Subcutaneous abdominal adipose tissue (tissue), 5 donors: ENCODE results near the gene EPHB2.

ENCODE experiments used
- H3K27ac ChIP-seq: one replicate; pipeline ENCODE4 v1.7.0; 2013; ENCODE audit warnings: low read depth, mild to moderate bottlenecking, inconsistent platforms, low read length, moderate library complexity
- H3K27me3 ChIP-seq, 5 donors: one replicate each; pipeline ENCODE4 v1.7.0; 2013; ENCODE audit warnings: low read length in 5 of 5, inconsistent platforms in 1 of 5; ENCODE audit not compliant: control insufficient read depth in 5 of 5, insufficient read depth in 4 of 5
- H3K36me3 ChIP-seq, 5 donors: one replicate each; pipeline ENCODE4 v1.7.0; 2013; ENCODE audit warnings: low read length in 5 of 5; ENCODE audit not compliant: control insufficient read depth in 5 of 5, insufficient read depth in 5 of 5
- H3K4me1 ChIP-seq, 5 donors: one replicate each; pipeline ENCODE4 v1.7.0; 2013; ENCODE audit warnings: low read length in 5 of 5, mild to moderate bottlenecking in 3 of 5, moderate library complexity in 1 of 5; ENCODE audit not compliant: control insufficient read depth in 5 of 5, insufficient read depth in 5 of 5
- H3K4me3 ChIP-seq, 5 donors: one replicate each; pipeline ENCODE4 v1.7.0; 2013; ENCODE audit warnings: low read length in 5 of 5, low read depth in 1 of 5
- H3K9ac ChIP-seq, 5 donors: one replicate each; pipeline ENCODE4 v1.7.0; 2013; ENCODE audit warnings: low read length in 5 of 5, mild to moderate bottlenecking in 4 of 5, moderate library complexity in 3 of 5
- H3K9me3 ChIP-seq, 5 donors: one replicate each; pipeline ENCODE4 v1.7.0; 2013; ENCODE audit warnings: low read length in 5 of 5; ENCODE audit not compliant: control insufficient read depth in 5 of 5
- donor health status: healthy.
- donor health status: healthy.
- donor health status: healthy.
- donor health status: healthy.
- donor health status: healthy.

EPHB2 gene

GRCh38 chr1:22849770-22850169 lies 139.1 kb downstream of the EPHB2 start:
- peaks cover 0 to 24% (median 6%) of the 10 kb centered on the region in 5 donors for H3K4me1 ChIP-seq
- no peak overlapping the region for H3K27ac ChIP-seq
- H3K4me3 ChIP-seq, result no peak overlapping the region
- H3K9ac ChIP-seq, result no peak overlapping the region
- H3K36me3 ChIP-seq, result no peaks in the 10 kb centered on the region
- H3K9me3 ChIP-seq, result no peaks in the 10 kb centered on the region
- H3K27me3 ChIP-seq, result no peaks in the 10 kb centered on the region

- Histone ChIP-seq H3K27ac (no peak overlapping the region), H3K9me3 (no peaks in the 10 kb centered on the region), H3K27me3 (no peaks in the 10 kb centered on the region), H3K36me3 (no peaks in the 10 kb centered on the region), H3K4me1 (peaks cover 0 to 24% (median 6%) of the 10 kb centered on the region in 5 donors), H3K9ac (no peak overlapping the region), H3K4me3 (no peak overlapping the region)
Measured at GRCh38 chr1:22850281-22850680, 139.6 kb downstream of the EPHB2 start.

GRCh38 chr1:22850681-22851080 lies 140.0 kb downstream of the EPHB2 start:
- Histone ChIP-seq H3K36me3 (no peaks in the 10 kb centered on the region), H3K27ac (no peak overlapping the region), H3K27me3 (no peaks in the 10 kb centered on the region), H3K4me3 (no peak overlapping the region), H3K4me1 (peaks cover 0 to 24% (median 6%) of the 10 kb centered on the region in 5 donors), H3K9me3 (no peaks in the 10 kb centered on the region), H3K9ac (no peak overlapping the region)

GRCh38 chr1:22851517-22851916 lies 140.9 kb downstream of the EPHB2 start:
- H3K27me3 ChIP-seq, result no peaks in the 10 kb centered on the region
- no peak overlapping the region for H3K27ac ChIP-seq
- no peak overlapping the region for H3K4me3 ChIP-seq
- H3K9me3 ChIP-seq, result no peaks in the 10 kb centered on the region
- peaks cover 0 to 24% (median 6%) of the 10 kb centered on the region in 5 donors for H3K4me1 ChIP-seq
- no peak overlapping the region for H3K9ac ChIP-seq
- no peaks in the 10 kb centered on the region for H3K36me3 ChIP-seq

DNA sequence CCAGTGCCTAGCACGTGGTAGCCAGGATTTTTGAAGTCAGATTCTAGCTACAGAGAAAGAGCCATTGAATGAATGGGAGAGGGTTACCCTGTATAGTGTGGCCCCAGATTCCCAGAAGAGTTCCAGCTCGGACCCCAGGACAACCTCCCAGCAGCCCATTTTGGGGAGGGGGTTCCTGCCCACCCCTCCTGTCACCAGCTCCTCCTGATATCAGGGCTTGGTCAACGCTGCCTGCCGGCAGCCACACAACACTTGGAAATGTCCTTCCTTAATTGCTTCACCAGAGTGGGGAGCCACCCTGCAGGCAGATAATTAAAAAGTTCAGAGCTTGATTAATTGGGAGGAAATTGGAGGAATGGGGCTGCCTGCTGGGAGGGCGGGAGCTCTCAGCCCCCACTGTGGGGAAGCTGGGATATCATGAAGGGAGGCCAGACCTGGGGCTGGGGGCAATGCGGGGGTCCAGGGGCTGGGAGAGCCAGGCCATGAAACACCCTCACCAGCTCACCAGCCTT lies 141.6 kb downstream of the EPHB2 start:
- H3K4me3 ChIP-seq, result no peak overlapping the region
- H3K9me3 ChIP-seq, result no peaks in the 10 kb centered on the region
- H3K27ac ChIP-seq, result no peak overlapping the region
- H3K9ac ChIP-seq, result no peak overlapping the region
- no peaks in the 10 kb centered on the region for H3K27me3 ChIP-seq
- H3K36me3 ChIP-seq, result no peaks in the 10 kb centered on the region
- peaks cover 0 to 24% (median 6%) of the 10 kb centered on the region in 5 donors for H3K4me1 ChIP-seq

DNA sequence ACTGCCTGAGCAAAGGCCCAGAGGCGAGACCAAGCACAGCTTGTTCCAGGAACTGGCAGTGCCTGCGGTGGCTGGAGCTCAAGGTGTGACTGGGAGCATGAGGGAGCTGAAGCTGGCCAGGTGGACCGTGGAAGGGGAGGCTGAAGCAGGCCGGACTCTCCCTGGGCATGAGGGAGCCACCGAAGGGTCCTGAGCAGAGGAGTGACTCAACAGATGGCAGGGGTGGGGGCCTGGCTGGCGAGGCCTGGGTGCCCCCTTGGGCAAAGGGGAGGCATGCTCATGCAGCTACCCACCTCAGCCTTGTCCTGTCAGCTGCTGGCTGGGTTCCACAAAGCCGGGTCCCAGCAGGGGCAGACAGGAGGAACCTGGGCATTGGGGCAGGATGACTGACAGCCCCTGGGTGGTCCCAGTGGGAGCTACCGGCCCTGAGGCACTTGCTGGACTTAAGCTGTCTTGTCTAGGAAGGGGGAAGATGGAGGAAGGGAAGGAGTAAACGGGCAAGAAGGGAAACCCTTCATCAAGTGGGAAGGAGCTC lies 143.1 kb downstream of the EPHB2 start:
- no peaks in the 10 kb centered on the region for H3K36me3 ChIP-seq
- no peaks in the 10 kb centered on the region for H3K27me3 ChIP-seq
- no peak overlapping the region for H3K27ac ChIP-seq
- no peak overlapping the region for H3K4me3 ChIP-seq
- no peak overlapping the region for H3K9ac ChIP-seq
- H3K9me3 ChIP-seq, result no peaks in the 10 kb centered on the region
- H3K4me1 ChIP-seq, result peaks cover 0 to 24% (median 6%) of the 10 kb centered on the region in 5 donors

DNA sequence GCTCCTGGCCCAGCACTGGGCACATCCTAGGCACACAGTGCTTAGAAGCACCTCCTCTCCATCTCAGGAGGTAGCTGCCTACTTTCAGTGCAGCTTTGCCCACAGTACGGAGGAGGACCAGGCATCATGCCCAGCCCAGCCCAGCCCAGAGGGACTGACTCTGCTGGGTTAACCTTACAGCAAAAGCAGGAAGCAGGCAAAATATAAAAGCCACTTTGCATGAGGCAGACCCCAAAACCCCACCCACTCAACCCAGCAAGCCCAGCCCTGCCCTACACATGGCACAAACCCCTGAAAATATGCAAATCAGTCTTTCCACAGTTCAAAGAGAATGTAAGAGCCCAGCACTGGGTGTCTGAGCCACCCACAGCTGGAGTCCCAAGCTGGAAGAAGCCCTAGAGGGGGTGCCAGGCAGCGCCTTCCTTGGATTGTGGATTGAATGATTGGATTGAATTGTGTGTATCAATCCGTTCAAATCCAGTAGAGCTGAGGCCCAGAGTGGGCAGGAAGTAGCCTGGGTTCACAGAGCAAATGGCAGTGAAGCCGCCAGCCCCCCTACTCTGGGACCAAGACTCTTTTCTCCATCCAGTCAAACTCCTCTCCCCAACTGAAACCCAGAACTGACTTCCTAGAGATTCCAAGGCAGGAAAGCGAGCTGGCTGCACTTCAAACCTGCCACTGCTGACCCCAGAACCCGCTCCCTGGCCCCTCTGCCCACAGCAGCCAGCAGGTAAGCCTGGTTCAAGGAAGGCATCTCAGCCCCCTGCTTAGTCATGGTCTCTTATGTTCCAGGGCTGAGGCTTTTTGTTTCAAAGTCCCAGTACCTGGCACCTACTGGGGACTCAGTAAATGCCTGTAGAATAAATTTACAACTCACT lies 144.3 kb downstream of the EPHB2 start:
- H3K27ac ChIP-seq, result no peak overlapping the region
- no peaks in the 10 kb centered on the region for H3K9me3 ChIP-seq
- no peaks in the 10 kb centered on the region for H3K36me3 ChIP-seq
- no peak overlapping the region for H3K9ac ChIP-seq
- peaks cover 0 to 22% (median 6%) of the 10 kb centered on the region in 5 donors for H3K4me1 ChIP-seq
- H3K4me3 ChIP-seq, result no peak overlapping the region
- H3K27me3 ChIP-seq, result no peaks in the 10 kb centered on the region

GRCh38 chr1:22855668-22856606 lies 145.3 kb downstream of the EPHB2 start:
- Histone ChIP-seq H3K27me3 (no peaks in the 10 kb centered on the region), H3K36me3 (no peaks in the 10 kb centered on the region), H3K9me3 (no peaks in the 10 kb centered on the region), H3K9ac (no peak overlapping the region), H3K4me3 (no peak overlapping the region), H3K4me1 (peaks cover 0 to 13% (median 3%) of the 10 kb centered on the region in 5 donors), H3K27ac (no peak overlapping the region)

GRCh38 chr1:22857661-22858060 lies 147.0 kb downstream of the EPHB2 start:
- Histone ChIP-seq H3K9ac (no peak overlapping the region), H3K9me3 (no peaks in the 10 kb centered on the region), H3K27ac (no peak overlapping the region), H3K27me3 (no peaks in the 10 kb centered on the region), H3K36me3 (no peaks in the 10 kb centered on the region), H3K4me3 (no peak overlapping the region), H3K4me1 (peaks cover 0 to 3% (median 0%) of the 10 kb centered on the region in 5 donors)
